ENCODE data around the gene GABRA5. TPM values are rescaled to one million over a fixed set of nuclear protein-coding genes. Genes with fewer than 3 reads are reported as not detected.

Gene GABRA5
- total RNA-seq, result not detected in 2 replicates

DNA sequence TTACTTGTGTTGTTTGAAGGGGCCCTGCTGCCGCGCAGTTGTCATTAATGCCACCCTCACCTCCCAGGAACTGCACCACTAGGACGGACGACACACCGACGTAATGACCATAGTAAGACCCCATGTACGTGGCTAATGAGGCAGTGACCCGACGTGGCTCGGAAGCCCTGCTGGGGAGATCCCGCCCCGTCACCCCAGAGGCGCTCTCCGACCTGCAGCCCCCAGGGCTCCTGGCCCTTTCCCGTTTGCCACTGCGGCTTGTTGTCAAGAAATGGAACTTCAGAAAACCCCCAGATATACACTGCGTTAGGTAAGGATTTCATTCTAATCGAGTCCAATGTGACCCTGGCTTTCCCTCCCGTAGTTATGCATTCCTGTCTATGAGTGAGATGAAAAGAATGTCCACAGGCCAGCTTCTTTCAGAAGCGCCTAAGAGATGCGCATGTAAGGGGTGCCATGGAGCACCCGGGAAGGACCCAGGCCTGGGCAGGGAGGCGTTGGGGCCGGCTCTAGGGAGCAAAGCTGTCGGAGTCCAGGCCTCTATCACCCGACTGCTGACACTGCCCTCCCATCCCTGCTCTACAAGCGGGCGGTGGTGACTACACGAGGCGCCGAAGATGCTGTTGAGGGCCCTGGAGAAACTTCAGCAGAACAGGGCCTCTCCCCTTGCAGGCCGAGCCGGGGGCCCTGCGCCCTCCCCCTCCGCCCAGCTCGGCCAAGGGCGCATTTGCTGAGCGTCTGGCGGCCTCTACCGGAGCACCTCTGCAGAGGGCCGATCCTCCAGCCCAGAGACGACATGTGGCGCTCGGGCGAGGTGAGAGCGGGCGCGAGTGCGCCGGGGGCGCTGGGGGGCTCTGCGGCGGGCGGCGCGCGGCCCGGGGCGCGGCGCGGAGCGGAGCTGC, at the start of gene GABRA5:
Gene GABRA5 (plus strand): TSS at position 765 of the 902 bp plus-strand sequence. CDS start 2,187 bp downstream, outside the sequence.

DNA sequence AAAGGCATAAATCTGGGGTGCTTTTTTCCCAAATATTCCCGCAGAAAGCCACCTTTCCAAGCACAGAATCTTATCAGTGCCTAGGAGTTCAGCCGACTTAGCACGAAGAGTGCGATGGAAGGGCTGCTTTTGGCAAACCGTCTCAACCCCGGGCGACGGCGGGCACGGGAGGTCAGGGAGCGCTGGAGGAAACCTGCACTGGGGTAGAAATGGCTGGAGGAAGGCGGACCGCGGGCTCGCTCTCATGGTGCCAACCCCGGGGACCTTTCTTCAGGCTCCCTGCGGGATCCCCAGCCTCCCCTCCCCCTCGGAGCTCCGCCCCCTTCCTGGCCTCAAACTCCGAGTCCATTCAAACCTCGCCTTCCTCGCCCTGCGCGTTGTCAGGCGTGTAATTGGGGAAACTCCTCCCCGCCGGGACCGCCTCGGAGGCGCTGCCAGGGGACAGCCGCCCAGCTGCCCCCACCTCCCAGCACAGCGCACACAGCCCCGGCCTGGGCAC, 103.9 kb downstream of the GABRA5 start, which contains the start of gene GABRG3:
Gene GABRG3 (plus strand): TSS at position 470 of the 499 bp plus-strand sequence.

Other genes starting within 250 kb of the GABRA5 start
- 0.59 and 2.6 TPM in 2 replicates for gene GABRB3, start 94.0 kb upstream of the GABRA5 start, total RNA-seq
- gene GABRG3, start 104.1 kb downstream of the GABRA5 start, total RNA-seq, result not detected in 2 replicates

All from subcutaneous preadipocyte (primary cell).